D341Med (cell line): ENCODE results near the gene SLC25A1.

Source experiments
- DNase-seq: peaks from one replicate; pipeline ENCODE4 v3.0.0; 2012; ENCODE audit warnings: low spot score

The SLC25A1 gene

DNA sequence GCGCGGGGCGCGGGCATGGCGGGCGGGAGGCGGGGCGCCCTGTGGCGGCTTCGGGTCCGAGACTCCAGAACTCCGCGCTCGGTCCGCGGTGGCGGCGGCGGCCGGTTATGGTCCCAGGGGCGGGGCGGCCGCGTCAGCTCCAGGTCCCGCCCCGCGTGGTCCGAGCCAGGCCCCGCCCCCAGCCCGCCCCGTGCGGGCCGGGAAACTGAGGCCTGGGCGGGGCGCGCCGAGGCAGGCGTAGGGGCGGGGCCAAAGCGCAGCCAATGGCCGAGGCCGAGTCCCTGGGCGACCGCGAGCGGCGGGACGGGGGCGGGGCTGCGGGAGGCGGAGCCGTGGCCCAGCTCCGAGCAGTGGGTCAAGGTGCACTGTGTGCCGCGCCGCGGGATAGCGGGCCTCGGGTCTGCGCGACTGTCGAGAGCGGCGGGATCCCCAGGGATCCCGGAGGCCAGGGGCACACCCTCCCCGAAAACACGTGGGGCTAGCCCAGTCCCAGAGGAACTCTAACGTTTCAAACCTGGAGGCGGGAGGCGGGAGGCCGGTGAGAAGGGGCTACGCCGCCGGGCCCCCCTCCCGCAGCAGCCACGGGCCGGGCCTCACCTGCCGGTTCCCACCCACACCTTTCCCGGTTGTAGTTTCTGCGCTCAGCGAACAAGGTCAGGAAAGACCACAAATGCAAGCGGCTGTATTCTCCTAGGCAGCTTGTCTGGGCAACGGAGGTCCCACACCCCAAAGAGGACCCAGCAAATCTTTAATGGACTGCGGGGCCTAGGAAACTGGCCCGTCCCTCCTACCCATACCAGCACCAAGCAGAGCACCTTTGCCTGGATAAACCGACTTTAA lies at the start of gene SLC25A1:
SLC25A1 (minus strand) TSS at position 80 of the 840 bp plus-strand sequence; CDS start at position 17, 63 bp downstream.
- peak; percentile 97 for DNase-seq

DNA sequence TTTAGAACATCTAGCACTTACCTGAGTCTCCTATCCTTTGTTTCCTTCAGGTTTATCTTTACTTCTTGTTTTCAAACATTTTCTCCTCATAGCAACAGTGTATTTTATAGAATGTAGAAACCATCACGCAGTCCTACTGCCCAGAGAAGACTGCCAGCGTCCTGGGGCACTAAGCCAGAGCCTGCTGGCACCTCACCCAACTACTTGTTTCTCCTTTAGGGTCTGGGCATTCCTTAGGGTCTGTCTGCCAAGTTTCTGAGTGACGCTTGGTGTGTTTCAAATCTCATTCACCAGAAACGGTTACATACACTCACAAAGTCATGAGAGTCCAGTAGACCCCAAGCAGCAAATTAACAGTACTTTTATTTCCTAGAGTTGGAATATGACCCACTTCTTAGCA lies 49.6 kb upstream of the SLC25A1 start:
- no peak for DNase-seq

DNA sequence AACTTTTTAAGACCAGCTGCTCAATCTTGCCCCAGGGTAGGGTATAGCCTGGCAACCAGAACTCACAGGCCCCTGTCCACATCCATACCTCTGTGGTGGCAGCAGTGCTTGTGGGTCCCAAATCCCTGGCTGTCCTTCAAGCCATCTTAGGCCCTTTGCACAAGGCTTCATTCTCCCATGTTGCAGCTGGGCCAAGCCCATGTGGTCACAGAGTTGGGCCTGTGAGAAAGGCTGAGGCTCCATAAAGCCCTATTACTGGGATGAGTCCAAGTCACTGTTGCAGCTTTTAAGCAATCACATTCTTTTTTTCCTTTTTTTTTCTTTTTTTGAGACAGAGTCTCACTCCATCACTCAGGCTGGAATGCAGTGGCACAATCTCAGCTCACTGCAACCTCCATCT lies 47.9 kb upstream of the SLC25A1 start:
- DNase-seq: no peak

DNA sequence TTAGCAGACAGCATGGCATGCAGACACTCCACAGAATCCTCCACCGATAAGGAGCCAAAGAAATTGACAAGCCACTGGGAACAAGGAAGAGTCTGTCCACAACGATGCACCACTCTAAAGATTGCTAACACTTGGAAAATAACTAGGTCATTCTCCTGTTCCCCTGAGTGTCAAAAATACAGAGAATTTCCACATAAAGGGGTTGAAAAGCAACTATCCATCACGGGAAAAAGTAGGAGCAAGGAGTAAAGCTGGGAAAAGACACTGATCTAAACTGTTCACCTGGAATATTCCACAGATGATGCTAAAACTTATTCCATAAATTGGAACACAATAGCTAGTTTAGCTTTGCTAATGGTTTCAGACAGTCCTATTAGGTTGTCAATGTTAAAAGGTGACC lies 47.0 kb upstream of the SLC25A1 start:
- no peak for DNase-seq

GRCh38 chr22:19224985-19225384 lies 46.4 kb upstream of the SLC25A1 start:
- DNase-seq: no peak

GRCh38 chr22:19224557-19224956 lies 46.0 kb upstream of the SLC25A1 start:
- DNase-seq: no peak

DNA sequence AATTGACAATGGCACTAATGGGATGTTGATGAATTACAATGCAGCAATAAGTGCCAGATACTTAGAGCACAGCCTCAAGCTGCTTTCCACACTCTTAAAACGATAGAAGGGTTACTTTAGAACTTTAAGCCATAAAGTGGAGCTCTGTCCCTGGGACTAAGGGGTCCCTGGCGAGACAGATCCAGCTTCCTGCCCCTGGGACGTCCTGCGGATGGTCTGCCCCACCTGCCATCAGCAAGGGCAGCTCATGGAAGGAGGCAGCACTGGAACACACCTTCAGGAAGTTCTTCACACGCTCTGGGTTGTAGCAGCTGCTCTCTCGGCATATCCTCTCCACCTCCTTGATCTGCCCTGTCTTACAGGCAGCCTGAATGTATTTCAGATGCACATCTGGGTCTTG lies 45.1 kb upstream of the SLC25A1 start:
- DNase-seq: no peak

- DNase-seq: no peak
Observed at GRCh38 chr22:19223110-19223509, 44.6 kb upstream of the SLC25A1 start.

- DNase-seq: no peak
Observed at GRCh38 chr22:19222242-19223005, 43.9 kb upstream of the SLC25A1 start.

GRCh38 chr22:19220867-19221266 lies 42.3 kb upstream of the SLC25A1 start:
- DNase-seq: no peak

DNA sequence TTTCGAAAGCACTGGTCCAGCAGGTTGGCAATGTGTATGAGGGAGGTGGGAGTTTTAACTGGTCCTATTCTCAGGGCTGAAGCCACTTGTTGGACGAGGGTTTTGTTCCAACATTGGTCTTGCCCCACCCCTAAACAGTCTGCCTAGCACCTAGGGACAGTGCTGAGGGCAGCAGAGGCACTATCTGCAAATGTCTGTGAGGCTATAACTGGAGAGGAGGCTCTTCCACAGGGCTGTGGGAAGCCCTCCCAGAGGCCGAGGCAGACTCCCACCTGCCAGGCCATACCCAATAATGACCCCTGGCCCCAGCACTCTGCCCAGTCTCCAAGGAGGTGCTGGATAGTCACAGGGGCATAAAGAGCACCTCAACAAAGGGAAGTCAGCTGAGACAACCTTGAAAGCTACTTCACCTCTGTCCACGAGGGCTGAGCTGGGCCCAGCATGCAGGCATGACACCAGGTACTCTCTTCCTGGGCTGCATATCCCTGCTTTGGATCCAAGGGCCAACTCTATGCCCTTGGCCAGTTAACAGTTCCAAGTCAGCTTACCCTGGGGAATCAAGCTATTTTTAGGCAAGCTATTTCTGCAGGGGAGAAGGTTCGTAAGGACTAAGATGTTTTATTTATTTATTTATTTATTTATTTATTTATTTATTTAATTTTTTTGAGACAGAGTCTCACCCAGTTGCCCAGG lies 40.2 kb upstream of the SLC25A1 start:
- DNase-seq: no peak

DNA sequence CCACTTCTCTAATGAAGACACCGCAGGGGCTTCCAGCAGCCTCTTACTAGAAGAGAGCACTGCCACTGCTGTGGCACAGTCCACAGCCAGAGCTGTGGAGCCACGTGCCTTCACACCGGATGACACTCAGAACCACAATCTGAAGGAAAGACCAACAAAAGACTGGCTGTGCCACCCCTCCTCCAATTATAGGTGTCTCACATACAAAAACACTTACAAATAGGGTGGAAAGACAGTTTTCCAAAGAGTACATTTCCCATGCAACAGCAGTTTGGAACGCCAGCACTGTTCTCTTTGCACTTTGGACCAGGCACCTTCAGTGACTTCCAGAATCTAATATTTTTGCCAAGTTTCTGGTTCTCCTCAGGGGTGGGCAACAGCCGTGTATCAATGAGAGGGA lies 38.0 kb upstream of the SLC25A1 start:
- no peak for DNase-seq

DNA sequence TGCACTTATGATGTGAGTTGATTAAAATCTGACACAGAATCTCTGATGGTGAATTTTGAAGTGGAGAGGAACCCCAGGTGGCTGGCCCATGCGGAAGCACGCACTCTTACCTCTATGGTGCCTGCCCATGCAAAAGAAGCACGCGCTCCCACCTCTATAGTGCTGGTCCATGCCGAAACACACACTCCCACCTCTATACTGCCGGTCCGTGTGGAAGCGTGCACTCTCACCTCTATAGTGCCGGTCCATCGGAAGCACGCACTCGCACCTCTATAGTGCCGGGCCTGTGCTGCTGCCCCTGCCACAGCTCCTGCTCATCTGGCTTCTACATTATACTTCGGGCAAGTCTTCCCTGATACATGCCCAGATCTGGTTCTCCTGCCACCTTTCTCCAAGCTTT lies 36.8 kb upstream of the SLC25A1 start:
- DNase-seq: no peak

GRCh38 chr22:19214078-19214473 lies 35.5 kb upstream of the SLC25A1 start:
- no peak for DNase-seq

GRCh38 chr22:19213442-19214077 lies 35.0 kb upstream of the SLC25A1 start:
- no peak for DNase-seq

DNA sequence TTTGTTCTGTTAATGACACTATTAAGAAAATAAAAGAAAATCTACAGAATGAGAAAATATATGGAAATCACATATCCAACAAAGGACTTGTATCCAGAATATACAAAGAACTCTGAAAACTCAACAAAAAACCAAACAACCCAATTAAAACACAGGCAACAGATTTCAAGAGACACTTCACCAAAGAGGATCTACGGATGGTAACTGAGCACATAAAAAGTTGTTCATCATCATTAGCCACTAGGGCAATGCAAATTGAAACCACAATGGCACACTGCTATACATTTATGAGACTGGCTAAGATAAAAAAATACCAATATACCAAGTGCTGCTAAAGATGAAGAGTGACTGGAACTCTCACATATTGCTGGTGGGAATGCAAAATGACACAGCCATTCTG lies 34.5 kb upstream of the SLC25A1 start:
- no peak for DNase-seq

DNA sequence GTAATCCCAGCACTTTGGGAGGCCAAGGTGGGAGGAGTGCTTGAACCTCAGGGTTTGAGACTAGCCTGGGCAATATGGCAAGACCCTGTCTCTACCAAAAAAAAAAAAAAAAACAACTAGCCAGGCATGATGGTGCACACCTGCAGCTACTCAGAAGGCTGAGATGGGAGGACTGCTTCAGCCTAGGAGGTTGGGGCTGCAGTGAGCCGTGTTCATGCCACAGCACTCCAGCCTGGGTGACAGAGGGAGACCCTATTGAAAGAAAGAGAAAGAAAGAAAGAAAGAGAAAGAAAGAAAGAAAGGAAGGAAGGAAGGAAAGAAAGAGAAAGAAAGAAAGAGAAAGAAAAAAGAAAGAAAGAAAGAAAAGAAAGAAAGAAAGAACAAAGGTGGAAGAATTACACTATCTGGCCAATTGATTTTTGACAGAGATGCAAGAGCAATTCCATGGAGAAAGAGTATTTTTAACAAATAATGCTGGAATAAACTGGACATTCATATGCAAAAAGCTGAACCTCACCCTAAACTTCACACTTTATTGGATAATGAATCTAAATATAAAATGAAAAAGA lies 33.9 kb upstream of the SLC25A1 start:
- DNase-seq: no peak

- DNase-seq: no peak
Observed at GRCh38 chr22:19210188-19210587, 31.7 kb upstream of the SLC25A1 start.

DNA sequence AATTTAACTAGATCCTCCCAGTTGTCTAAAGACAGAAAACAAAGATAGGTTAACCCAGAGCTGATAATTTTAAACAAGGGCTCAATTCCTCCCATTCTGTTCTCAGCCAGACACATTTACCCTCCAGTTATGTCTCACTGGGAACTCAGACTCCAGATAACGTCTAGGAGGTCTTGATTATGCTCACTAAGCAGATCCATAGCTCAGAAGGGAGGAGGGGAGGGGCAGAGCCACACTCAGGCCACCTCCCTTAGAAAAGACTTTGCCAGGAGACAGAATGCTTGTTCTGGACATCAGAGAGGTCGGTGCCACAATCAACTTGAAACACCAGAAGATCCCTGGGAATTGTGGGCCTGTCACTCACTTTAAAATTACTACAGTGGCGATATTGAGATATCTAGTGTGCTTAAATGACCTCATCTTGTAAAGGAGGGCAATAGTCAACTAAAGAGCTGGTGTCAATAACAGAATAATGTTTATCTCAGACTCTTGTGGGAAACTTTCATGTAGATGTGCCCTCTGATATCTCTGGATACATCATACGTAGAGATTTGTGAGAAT lies 29.8 kb upstream of the SLC25A1 start:
- no peak for DNase-seq

DNA sequence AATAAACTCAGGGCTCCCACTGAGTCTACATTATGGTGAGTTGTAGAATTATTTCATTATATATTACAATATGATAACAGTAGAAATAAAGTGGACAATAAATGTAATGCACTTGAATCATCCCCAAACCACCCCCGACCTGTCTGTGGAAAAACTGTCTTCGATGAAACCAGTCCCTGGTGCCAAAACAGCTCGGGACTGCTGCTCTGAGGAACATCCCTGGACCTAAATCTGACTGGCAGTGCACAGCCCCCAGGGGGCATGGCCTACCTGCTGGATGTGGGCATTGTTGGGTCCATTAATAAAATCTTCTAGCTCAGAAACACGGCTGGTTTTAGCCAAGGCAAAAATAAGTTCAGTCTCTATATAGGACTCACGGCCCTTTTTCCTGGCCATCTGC lies 29.3 kb upstream of the SLC25A1 start:
- DNase-seq: no peak

GRCh38 chr22:19207401-19207808 lies 28.9 kb upstream of the SLC25A1 start:
- no peak for DNase-seq

GRCh38 chr22:19206287-19206686 lies 27.8 kb upstream of the SLC25A1 start:
- DNase-seq: no peak
